GM20431 (cell line): Measurements from ENCODE around the gene PSMF1.

ENCODE experiments used
- in situ Hi-C: fragments of 300-500 bp; cut with MseI, MboI; formaldehyde crosslinking; loops from one replicate; pipeline ENCODE4 v1.15.0; 2020; ENCODE audit warnings: low sequenced_read_pairs; ENCODE audit not compliant: unreplicated experiment

The PSMF1 gene

DNA sequence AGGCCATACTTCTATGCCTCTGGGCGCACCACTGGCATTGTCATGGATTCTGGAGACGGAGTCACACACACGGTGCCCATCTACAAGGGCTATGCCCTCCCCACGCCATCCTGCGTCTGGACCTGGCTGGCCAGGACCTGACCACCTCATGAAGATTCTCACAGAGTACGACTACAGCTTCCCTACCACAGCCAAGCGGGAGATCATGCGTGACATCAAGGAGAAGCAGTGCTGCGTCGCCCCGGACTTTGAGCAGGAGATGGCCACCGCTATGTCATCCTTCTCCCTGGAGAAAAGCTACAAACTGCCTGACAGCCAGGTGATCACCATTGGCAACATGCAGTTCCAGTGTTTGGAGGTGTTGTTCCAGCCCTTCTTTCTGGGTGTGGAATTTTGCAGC lies 42.6 kb downstream of the PSMF1 start:
- in situ Hi-C loops = no loop called here

DNA sequence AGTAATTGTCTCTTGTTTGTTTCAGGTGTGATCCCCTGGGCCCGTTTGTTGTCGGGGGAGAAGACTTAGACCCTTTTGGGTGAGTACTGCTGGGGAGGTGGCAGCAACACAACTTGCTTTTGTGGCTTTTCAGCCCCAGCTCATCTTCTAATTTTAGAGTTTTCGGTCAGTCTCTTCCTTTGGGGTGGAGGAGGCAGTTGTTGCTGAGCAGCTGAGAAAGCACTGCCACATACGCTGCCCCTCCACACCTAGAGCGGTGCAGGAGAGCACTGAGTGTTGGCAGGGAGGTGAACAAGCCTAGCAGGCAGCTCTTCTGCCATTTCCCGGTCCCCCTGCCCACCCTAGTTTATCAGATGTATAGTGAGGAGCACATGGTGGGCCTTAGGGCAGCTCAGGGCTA lies 44.7 kb downstream of the PSMF1 start:
- in situ Hi-C loops = no loop called here

DNA sequence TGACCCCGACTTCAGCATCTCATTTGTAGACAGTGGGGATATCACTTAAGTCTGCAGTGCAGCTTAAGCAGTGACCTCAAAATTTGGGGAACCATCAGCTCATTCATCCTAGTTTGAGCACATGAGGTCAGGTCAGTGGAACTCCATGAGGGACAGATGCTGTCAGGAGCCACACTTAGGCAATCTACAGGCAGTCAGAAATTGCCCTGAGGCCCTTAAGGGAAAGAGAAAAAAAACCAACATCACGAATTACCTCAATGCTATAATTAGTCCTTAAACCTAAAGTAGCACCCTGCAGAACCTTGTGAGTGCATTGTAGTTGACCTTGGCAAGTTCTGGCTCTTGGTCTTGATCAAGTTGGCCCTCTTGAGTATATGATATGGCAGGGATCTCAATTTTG lies 45.3 kb downstream of the PSMF1 start:
- in situ Hi-C loops = no loop called here

DNA sequence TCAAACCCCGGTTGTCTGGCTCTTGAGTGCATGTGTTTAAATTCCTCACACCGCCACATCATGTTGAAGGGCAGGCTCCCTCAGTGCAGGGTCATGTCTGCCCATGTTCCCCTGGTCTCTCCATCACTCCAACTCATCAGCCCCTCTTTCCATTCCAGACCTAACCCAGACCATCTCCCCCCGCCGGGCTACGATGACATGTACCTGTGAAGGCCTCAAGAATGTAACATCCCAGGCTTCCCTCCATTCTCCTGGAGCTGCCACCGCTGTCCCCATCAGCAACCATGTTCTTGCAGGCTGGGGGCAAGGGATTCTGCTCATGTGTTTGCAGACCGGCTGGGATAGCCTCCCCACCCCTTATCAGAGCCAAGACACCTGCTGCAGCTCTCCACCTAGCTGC lies 46.5 kb downstream of the PSMF1 start:
- in situ Hi-C loops = no loop called here

DNA sequence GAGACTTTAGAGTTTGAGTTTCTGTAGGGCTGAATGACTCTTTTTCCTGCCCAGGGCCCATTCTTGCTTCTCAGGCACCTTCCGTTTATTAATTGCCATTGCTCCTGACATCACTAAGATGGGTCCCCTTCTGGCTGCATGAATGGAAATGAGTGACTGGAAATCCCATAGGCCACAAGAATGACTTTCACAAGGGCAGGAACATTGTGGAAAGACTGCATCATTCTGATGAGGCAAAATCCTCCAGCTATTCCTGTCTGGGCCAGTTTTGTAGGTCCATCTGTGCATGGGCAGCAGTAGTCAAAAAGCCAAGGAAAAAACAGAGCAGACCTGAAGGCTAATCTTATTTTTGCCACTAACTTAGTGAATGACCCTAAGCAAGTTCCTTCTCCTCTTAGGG lies 47.1 kb downstream of the PSMF1 start:
- in situ Hi-C loops = no loop called here

DNA sequence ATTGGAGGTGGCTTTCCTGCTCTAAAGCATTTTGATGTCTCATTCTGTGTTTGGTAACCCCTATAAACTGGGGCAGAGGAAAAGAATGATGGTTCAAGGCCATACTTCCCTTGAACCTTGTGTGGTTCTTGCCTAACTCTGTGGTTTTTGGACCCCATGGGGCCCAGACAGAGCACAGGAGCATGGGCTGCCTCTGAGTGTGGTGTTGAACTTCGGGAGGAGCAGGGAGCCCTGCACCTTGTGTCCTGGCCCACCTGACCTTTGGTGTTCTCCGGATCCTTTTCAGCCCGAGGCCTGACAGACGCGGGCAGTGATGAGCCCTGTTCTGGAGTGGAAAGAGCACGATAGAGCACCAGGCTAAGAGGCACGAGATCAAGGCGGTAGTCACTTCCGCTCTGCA lies 47.5 kb downstream of the PSMF1 start:
- in situ Hi-C loops = no loop called here

DNA sequence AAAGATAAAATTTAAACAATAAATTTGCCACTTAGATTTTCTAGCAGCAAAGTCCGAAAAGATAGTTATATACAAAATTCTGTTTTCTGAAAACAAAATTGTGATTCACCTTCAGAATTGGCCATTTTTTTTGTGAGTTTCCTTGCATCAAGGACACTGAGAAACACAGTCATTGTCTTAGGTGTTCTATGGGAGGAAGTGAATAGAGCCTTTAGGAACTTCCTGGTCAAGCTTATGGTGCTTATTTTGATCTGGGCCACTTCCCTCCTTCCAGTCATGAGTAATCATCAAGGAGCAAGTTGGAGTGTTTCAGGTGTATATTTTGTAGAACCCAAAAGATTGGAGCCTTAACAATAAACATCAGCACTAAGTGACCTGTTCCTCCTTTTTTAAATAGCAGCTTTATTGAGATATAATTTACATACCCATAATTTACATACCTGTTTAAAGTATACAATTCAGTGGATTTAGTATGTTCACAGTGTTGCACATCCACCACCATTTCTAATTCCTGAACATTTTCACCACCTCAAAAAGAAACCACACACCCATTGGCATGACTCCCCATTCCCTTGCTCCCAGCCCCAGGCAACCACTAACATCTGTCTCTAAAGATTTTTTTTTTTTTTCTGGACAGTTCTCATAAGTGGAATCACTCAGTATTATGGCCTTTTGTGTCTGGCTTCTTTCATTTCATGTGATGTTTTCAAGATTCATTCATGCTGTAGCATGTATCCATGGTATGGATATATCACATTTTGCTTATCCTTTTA lies 48.7 kb downstream of the PSMF1 start:
- in situ Hi-C loops = no loop called here

DNA sequence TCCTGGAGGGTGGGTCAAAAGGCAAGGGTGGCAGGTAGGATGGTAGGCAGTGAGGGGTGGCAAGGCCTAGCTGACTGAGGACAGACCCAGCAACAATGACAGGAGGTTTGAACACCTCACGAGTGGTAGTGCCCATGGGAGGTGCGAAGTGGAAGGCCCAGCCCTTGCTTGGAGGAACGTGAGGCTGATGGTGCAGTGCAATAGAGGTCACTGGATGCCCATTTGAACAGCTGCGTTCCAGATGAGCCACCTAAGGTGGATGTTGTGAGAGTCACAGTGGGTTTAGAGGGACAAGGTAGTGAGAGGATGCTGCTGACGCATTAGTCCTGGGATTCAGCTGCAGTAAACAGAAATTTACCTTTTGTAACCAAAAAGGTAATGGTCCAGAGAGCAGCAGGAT lies 50.8 kb downstream of the PSMF1 start:
- in situ Hi-C loops = no loop called here

DNA sequence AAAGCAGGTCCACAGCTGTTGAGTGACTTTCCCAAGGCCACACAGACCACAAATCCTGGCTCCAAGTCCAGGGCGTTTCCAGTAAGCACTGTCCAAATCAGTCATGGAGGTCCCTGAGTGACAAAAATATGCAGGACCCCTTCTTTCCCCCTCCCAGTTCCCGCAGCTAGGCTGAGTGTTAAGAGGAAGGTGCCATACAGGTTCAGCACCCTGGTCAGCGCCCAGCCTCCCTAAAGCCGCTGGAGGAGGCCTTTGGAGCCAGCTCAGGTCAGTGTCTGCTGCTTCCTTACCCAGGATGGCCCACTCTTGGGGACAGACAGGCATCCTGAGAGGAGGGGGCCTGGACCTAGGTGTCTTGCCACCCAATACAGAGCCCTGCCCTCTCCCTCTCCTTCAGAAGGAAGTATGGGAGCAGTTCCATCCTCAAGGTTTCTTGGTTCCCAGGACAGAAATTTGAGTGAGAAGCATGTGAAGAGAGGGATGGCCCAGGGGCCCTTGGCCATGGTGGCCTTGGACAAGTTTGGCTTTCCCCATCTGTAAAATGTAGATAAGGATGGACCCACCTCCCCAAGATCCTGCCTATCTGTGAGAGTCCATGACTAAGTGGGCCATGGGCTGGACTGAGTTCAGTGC lies 53.2 kb downstream of the PSMF1 start:
- in situ Hi-C loops = no loop called here

DNA sequence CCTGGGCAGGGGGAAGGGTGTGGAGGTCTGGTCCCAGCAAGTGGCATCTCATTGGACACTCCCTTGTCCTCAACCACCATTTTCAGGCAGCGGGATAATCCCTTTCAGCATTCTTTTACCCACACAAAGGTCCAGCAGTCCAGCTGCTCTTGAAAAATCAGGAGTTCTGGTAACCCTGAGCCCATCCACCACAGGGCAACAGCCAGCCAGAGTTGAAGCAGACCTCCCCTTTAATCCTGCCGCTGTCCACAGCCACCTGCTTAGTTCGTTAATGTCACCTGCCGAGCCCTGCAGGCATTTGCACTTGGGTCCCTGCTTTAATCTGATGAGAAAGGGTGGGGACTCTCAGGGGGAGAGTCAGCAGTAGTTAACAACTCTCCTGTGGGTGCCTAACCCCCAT lies 55.3 kb downstream of the PSMF1 start:
- in situ Hi-C loops = no loop called here

DNA sequence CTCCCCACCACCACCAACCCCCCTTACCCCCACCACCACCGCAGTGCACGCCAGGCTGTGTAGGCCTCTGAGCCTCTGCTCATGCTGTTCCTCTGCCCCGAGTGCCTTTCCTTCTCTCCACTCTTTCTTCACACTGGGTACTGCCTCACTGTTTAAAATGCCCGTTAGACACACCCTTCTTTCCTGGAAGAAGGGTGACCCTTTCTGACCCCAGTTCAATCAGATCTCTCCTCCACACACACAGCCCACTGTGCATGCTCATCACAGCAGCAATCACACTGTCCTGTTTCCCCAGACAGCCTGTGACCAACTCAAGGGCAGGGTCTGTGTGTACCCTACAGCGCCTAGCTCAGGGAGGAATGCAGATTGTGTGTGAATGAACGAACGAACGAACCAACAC lies 56.4 kb downstream of the PSMF1 start:
- in situ Hi-C loops = no loop called here

DNA sequence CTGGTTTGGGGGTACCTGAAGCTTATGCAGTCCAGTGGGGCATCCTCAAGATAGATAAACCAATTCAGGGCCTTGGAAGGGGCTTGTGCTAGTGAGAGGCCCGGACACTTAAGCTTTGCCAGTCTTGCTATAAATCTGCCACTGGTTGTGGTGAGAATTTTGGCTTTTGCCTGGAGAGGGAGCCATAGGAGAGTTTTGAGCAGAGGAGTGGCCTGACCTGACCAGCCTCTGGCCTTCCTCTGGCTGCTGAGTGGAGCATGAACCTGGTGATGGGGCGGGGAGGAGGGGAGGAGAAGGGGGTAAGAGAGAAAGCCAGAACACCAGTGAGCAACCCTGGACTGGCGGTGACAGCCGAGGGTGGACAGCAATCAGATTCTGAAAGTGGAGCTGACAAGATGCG lies 59.3 kb downstream of the PSMF1 start:
- in situ Hi-C loops = no loop called here

DNA sequence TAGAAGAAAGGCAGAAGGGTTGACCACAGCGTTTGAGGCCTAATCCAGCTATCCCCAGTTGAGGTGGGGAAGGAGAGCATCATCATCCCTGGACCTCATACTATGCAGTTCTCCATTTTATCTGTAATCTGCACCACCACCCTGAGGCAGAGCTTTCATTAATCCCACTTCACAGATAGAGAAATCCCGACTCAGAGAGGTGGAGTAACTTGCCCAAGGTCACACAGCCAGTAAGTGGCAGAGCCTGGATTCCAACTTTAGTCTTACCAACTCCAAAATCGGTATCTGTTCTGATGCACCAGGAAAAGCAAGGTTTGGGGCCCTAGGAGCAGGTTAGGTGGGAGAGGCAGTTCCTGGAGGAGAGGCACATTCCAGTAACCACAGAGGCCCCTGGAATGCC lies 59.7 kb downstream of the PSMF1 start:
- in situ Hi-C loops = no loop called here

DNA sequence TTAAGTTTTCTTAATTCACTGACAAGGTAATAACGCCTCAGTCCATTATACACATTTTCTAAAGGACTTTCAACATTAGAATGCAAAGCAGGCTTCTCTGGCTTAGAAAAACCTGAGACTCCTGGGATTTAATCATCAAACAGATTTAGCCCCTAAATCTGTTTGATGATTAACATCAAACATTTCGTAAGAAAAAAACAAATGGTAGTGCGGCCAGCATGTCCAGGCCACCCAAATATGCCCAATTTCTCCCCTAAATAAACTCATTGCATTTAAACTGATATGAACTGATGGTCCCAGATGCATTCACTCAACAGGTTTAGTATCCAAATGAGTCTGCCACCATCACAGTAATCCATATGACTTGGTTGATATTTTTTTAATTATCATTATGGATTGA lies 60.2 kb downstream of the PSMF1 start:
- in situ Hi-C loops = no loop called here

DNA sequence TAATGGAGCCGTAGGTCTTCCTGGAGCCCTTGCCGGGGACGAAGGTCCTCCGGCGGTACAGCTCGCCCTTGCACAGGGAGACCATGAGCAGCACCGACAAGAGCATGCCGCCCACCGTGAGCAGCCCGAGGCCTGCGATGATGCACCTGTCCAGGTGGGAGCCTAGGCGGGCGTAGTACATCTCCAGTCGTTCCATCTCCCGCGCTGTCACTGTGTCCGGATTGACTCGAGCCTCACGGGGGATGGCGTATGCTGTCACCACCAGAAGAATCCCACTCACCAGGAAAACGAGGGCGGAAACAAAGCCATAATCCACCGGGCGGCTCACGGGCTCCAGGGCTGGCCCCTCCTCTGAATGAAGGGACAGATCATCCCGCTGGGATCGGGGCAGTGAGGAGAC lies 62.5 kb downstream of the PSMF1 start:
- in situ Hi-C loops = no loop called here

DNA sequence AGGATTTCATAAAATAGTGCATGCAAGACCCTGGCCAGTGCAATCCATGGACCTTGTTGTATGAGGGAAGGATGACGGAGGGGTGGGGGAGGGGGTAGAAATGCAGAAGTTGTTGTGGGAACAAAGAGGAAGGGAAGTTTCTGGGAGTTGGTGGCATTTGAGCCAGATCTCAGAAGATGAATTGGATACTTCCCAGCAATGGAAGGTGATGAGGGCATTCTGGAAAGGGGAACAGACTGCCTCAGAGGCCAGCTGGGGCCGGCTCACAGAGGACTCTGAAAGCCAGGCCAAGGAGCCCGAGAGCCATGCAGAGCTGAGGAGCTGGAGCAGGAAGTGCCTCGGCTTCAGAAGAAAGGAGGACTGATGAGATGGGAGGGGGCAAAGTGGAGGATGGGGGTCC lies 63.7 kb downstream of the PSMF1 start:
- in situ Hi-C loops = no loop called here

DNA sequence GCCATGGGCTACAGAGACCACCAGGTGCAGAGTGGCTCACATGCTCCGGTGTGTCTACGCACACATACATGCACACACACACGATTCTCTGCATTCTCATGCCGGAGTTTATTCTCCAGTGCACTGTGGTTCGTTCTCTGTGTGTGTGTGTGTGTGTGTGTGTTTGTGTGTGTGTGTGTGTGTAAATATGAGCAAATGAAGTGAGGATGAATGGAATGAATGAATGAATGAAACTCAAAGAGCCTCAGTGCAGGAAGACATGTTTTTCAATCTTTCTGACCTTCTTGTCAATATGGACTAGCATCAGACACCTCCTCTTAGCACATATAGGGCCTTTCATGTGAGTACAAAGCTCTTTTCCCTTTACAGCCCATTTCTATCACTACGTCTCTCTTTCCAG lies 64.8 kb downstream of the PSMF1 start:
- in situ Hi-C loops = no loop called here

DNA sequence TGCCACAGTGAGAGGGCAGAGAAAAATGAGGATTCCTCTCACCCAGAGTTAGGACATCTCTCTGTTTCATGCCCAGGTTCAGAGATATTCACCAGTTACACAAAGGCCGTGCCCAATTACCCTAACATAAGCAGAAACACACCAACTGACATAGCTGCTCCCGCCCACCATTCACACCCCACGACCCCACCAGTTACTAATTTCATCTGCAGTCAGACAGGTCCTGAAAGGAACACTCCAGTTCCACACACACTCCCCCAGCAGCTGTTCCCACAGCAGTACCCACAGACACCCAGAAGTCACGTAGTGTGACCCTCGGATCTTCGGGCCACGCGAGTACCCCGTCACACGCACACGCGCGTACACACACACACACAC lies 65.8 kb downstream of the PSMF1 start:
- in situ Hi-C loops = no loop called here

DNA sequence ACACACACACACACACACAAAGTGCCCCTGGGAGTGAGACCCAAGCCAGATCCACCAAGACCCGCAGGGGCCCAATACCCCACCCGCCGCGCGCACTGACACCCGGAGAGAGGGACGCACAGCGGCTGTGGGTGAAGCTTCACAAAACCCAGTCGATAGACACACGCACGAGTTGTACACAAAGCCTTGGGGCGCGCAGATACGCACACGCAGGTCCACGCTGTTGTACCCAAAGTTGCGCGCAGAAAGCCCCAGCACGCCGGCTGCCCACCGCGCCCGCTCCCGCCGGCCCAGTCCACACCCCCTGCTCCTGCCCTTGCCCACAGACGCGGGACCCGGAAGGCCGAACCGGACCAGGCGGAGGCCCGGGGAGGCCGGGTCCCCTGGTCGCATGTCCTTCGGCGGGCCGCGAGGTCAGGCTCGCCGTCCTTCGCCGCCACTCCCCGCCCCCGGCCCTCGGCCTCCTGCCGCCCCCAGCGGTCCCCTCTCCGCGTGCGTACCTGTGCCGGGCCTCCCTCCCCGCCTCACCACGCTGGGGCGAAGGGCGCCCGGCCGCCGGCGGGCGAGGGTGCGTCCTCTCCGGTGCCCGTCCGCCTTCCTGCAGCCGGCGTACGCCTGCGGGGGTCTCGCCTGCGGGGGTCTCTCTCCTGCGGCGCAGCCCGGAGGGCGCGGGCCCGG lies 66.4 kb downstream of the PSMF1 start, which contains the start of gene TMEM74B:
TMEM74B (minus strand) TSS at position 344 of the 678 bp plus-strand sequence. CDS start 1,180 bp downstream, outside the sequence.
- in situ Hi-C loops = no loop called here

DNA sequence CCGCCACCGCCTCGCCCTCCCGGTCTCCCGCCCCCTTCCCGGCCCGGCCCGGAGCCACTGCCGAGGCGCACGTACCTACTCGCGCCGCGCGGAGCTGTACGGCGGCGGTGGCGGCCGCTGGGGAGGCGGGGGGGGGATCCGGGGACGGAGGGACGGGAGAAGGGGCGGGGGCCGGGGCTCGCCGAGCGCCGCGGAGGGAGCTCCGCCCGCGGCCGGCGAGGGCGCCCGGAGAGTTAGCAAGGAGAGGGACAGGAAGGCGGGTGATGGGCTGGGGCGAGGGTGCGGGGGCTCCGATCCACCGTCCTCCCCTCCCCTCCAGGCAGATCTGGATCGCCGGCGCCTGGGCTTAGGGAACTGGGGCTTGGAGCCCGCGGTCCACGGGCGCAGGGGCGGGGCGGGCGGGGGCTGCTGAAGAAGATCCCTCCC lies 66.9 kb downstream of the PSMF1 start:
- in situ Hi-C loops = no loop called here

DNA sequence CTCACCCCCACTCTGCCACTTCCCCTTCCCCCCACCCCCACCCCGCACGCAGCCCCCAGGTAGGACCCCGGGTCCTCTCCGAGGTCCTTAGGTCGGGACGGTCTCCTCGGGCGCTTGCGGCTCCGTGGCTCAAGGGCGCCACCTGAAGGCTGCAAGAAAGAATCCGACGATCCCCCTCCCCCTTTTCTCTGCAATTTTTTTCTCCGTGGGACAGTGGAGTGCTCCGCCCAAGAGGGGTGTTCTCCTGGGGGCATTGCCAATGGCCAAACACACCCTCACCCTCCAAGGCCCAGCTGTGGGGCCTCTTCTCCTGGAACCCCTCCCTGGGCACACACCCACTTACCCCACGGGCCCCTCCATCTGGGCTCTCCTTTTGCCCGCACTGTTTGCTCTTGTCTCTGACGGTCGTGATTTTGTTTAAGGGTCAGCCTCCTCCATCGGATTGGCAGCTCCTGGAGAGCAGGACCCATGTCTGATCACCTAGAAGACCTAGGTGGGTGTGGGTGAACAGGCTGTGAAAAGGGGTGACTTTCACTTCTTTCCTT lies 67.5 kb downstream of the PSMF1 start:
- in situ Hi-C loops = no loop called here
